HepG2 (cell line): ENCODE measurements around the gene PTPRD. TPM values are rescaled to one million over a fixed set of nuclear protein-coding genes. Genes with fewer than 3 reads are reported as not detected.

ENCODE experiments used
- ATAC-seq: fragments of 200-7000 bp; cut with Tn5 transposase; 3 replicates; pipeline ENCODE4 v1.9.1; 2020; ENCODE audit warnings: mild to moderate bottlenecking, moderate library complexity
- BruUV-seq: library from RNA; stranded (reverse); fragments of 400-500 nt; replicated peaks from 2 replicates; lab custom pipeline; 2021; lab: Mats Ljungman, UMichigan
- CTCF ChIA-PET: fragments of 300-600 bp; formaldehyde crosslinking; extraction: SDS; loops from one replicate; lab custom pipeline; 2021; ENCODE audit warnings: low total read pairs, inconsistent platforms, low intra/inter-chr PET ratio; lab: Yijun Ruan, JAX
- POLR2A ChIA-PET: fragments of 350-600 bp; sonication (Branson Sonifier 250); formaldehyde crosslinking; loops from one replicate; lab custom pipeline; 2020; ENCODE audit warnings: antibody characterized with exemption, inconsistent platforms; lab: Yijun Ruan, JAX
- DNase-seq: peaks from one replicate; pipeline ENCODE4 v3.0.0-alpha.2; 2015; ENCODE audit warnings: low spot score
- FAIRE-seq: peaks from 3 replicates; lab custom pipeline; 2011; peaks lifted over from hg19 to GRCh38; lab: Jason Lieb, UNC
- H2AFZ ChIP-seq: one replicate; pipeline ENCODE4 v1.6.1; 2011; ENCODE audit warnings: low read length, inconsistent platforms
- H3K27ac ChIP-seq: fragments of 300-600 bp; 3 replicates; pipeline ENCODE4 v1.8.0; 2011; ENCODE audit warnings: mixed run types, mild to moderate bottlenecking, mixed read lengths, low read length, inconsistent platforms; ENCODE audit not compliant: insufficient read depth; ENCODE audit errors: extremely low read length
- H3K27me3 ChIP-seq, 2 experiments: fragments of 200-600 bp in 1 of 2; 2 replicates in 1 of 2; 3 replicates in 1 of 2; pipeline versions ENCODE4 v1.6.0 to v1.8.0; 2011; ENCODE audit warnings: low read length in 2 of 2, mild to moderate bottlenecking in 2 of 2, moderate library complexity in 2 of 2, inconsistent platforms in 1 of 2; ENCODE audit not compliant: insufficient read depth in 2 of 2, control insufficient read depth in 1 of 2
- H3K36me3 ChIP-seq, 2 experiments: fragments of 200-600 bp in 1 of 2; replicated peaks in 1 of 2; 2 replicates in 1 of 2; 3 replicates in 1 of 2; pipeline versions ENCODE4 v1.5.1 to v1.8.0; 2011; ENCODE audit warnings: low read length in 2 of 2, inconsistent platforms in 1 of 2; ENCODE audit not compliant: insufficient read depth in 2 of 2, control insufficient read depth in 1 of 2
- H3K4me1 ChIP-seq: 2 replicates; pipeline ENCODE4 v1.5.1; 2012; ENCODE audit warnings: low read length, inconsistent platforms; ENCODE audit not compliant: insufficient read depth
- H3K4me2 ChIP-seq: 2 replicates; pipeline ENCODE4 v1.6.0; 2011; ENCODE audit warnings: low read depth, low read length, inconsistent platforms
- H3K4me3 ChIP-seq, 3 experiments: fragments of 200-600 bp in 1 of 3; sonication (generic), shearing (Covaris generic) in 1 of 3; replicated peaks in 1 of 3; 2 replicates each; pipeline ENCODE4 v1.5.1; 2011 to 2016; ENCODE audit warnings: low read length in 3 of 3, inconsistent platforms in 2 of 3, low read depth in 2 of 3, mild to moderate bottlenecking in 2 of 3, control low read depth in 1 of 3, mixed read lengths in 1 of 3; ENCODE audit not compliant: insufficient read depth in 1 of 3
- H3K79me2 ChIP-seq: one replicate; pipeline ENCODE4 v1.6.1; 2011; ENCODE audit warnings: low read length, inconsistent platforms; ENCODE audit not compliant: insufficient read depth
- H3K9ac ChIP-seq: 2 replicates; pipeline ENCODE4 v1.6.0; 2011; ENCODE audit warnings: mild to moderate bottlenecking, low read depth, low read length, inconsistent platforms; ENCODE audit not compliant: insufficient read depth
- H3K9me3 ChIP-seq: 2 replicates; pipeline ENCODE4 v1.5.1; 2012; ENCODE audit warnings: mild to moderate bottlenecking, low read length
- H4K20me1 ChIP-seq: 2 replicates; pipeline ENCODE4 v1.6.0; 2011; ENCODE audit warnings: inconsistent platforms, mild to moderate bottlenecking, low read length, moderate library complexity; ENCODE audit not compliant: insufficient read depth
- AGO2 ChIP-seq: fragments of 200-400 bp; formaldehyde crosslinking; optimal IDR thresholded peaks from 2 replicates; pipeline ENCODE3; 2017; ENCODE audit warnings: mild to moderate bottlenecking, low read depth, low read length, moderate library complexity
- EEA1 ChIP-seq: sonication (generic); formaldehyde crosslinking; IDR thresholded peaks from 2 replicates; pipeline ENCODE4 v1.5.1; 2020; ENCODE audit warnings: mild to moderate bottlenecking, missing genetic modification reagents, borderline replicate concordance
- FOXP1 ChIP-seq, 2 experiments: fragments of 450-650 bp in 1 of 2; IDR thresholded peaks; 2 replicates each; pipeline ENCODE4 v1.6.1; 2017 to 2018; ENCODE audit warnings: antibody characterized with exemption in 1 of 2
- KAT7 ChIP-seq: IDR thresholded peaks from 2 replicates; pipeline ENCODE4 v1.6.1; 2018; ENCODE audit warnings: borderline replicate concordance, missing compliant biosample characterization
- WGBS: methylation state at CpG from one replicate; pipeline ENCODE4 v1.1.6; 2017; ENCODE audit warnings: low lambda C conversion rate; 5-methylcytosine and 5-hydroxymethylcytosine counted together
- in situ Hi-C: cut with HindIII; loops from 2 replicates; pipeline ENCODE4 v1.10.0; 2017; ENCODE audit warnings: low pct_unique_long_range_greater_than_20kb; ENCODE audit not compliant: extremely low pct_ligation_motif_present
- intact Hi-C: fragments of 100-400 bp; cut with micrococcal nuclease; formaldehyde crosslinking; loops from one replicate; pipeline ENCODE4 v1.10.0; 2022; ENCODE audit not compliant: unreplicated experiment
- polyA plus RNA-seq, 8 experiments: library from polyadenylated mRNA; depleted of rRNA in 3 of 8; stranded (reverse) in 7 of 8; unstranded in 1 of 8; fragments of >200 nt; fragmentation: Illumina TruSeq in 4 of 8; extraction: Trizol in 4 of 8; gene quantifications; 2 replicates each; pipeline versions ENCODE4 v1.2.1 to v1.2.3, GENCODE V29; 2011 to 2016; ENCODE audit warnings: low read depth in 4 of 8, missing spikeins in 1 of 8, mixed read lengths in 1 of 8; ENCODE audit not compliant: insufficient read depth in 1 of 8
- total RNA-seq, 5 experiments: library from RNA; depleted of rRNA; stranded (reverse); fragments of >200 nt; fragmentation: Illumina TruSeq; extraction: Trizol; gene quantifications; 2 replicates each; pipeline ENCODE4 v1.2.3, GENCODE V29; 2016; ENCODE audit warnings: low read depth in 1 of 5
- TF ChIP-seq, protein P1 (sequence below): sonication (generic); formaldehyde crosslinking; IDR thresholded peaks from 2 replicates; pipeline ENCODE4 v1.4.0; 2020; ENCODE audit warnings: missing genetic modification reagents, borderline replicate concordance

Gene PTPRD
- total and polyA plus RNA-seq, 2 of the 13 experiments (the other 11 are each of a cell fraction or from before 2014, with no cell fraction given): 0.05 TPM; not detected in 1

DNA sequence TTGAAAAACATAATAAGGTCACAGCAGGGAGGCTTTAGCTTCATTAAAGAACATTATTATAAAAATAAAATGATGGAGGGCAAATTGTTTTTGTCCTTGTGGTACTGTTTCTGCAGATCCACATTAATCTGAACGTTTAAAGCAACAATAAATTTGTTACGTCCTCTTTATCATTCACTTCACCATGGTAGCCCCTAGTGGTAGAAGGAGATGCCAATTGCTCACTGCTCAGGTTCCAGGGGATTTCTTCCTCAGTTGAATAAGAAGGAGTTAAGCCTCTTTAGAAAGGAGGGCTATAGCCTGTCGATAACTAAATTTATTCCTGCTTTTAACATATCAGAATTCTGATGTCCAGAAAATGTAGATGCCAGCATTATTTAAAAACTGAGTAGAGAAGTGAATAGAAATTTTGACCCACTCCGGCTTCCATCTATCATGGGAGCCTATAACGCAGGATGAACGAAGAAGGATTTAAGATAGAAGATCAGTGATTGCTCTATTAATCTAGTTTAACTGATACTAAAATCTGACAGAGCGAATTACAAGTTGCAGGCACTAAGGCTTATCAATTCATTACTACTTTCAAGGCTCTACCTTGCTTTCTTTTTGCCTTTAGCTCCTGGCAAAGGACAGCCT, 692.3 kb downstream of the PTPRD start (continued):
- TF ChIP-seq FOXP1 (IDR thresholded peaks at IDR 0.05) (no peak), FOXP1 (CRISPR knock-in tag; IDR thresholded peaks at IDR 0.05) (no peak), AGO2 (no peak), EEA1 (CRISPR knock-in tag) (no peak)
- TF ChIP-seq, all 625 proteins: peak for 0

GRCh38 chr9:9919174-9919775, 693.5 kb downstream of the PTPRD start:
- Histone ChIP-seq H4K20me1 (no peaks in the 10 kb centered on the region), H3K9me3 (no peaks in the 10 kb centered on the region; the same call in 1 of the 2 replicates), H3K4me2 (no peak overlapping the region), H3K27me3 (no peaks in the 10 kb centered on the region), H3K4me3 (no peak overlapping the region), H3K4me1 (no peaks in the 10 kb centered on the region), H3K79me2 (no peaks in the 10 kb centered on the region), H3K9ac (no peak overlapping the region), H3K27ac (no peak overlapping the region), H2AFZ (no peak overlapping the region), H3K36me3 (no peaks in the 10 kb centered on the region)
- in situ Hi-C loops (no loop called here), intact Hi-C loops (no loop called here)
- BruUV-seq: no TSS peak
- 5% methylated on average over 3 of the region's 3 CpGs for WGBS
- ATAC-seq (no peak), DNase-seq (no peak), FAIRE-seq (no peak)
- ChIA-PET POLR2A (no interaction called here), CTCF (no interaction called here)
- TF ChIP-seq, protein P1, sequence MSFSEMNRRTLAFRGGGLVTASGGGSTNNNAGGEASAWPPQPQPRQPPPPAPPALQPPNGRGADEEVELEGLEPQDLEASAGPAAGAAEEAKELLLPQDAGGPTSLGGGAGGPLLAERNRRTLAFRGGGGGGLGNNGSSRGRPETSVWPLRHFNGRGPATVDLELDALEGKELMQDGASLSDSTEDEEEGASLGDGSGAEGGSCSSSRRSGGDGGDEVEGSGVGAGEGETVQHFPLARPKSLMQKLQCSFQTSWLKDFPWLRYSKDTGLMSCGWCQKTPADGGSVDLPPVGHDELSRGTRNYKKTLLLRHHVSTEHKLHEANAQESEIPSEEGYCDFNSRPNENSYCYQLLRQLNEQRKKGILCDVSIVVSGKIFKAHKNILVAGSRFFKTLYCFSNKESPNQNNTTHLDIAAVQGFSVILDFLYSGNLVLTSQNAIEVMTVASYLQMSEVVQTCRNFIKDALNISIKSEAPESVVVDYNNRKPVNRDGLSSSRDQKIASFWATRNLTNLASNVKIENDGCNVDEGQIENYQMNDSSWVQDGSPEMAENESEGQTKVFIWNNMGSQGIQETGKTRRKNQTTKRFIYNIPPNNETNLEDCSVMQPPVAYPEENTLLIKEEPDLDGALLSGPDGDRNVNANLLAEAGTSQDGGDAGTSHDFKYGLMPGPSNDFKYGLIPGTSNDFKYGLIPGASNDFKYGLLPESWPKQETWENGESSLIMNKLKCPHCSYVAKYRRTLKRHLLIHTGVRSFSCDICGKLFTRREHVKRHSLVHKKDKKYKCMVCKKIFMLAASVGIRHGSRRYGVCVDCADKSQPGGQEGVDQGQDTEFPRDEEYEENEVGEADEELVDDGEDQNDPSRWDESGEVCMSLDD (CRISPR knock-in tag): no peak
- no peak for TF ChIP-seq KAT7 (CRISPR knock-in tag)
